GM18867 (cell line): ENCODE measurements around the gene PRAC2.
"Not testable (repeated sequence)": the region's sequence is repeated elsewhere in the genome, so short reads cannot be mapped to it uniquely, and the experiment has no call there.

Source experiments
- ATAC-seq: cut with Tn5 transposase; IDR thresholded peaks from one replicate; pipeline ENCODE4 v1.9.1; 2021; ENCODE audit warnings: mild to moderate bottlenecking, moderate library complexity; ENCODE audit not compliant: unreplicated experiment

PRAC2 gene

GRCh38 chr17:48722915-48723422 is at the start of gene PRAC2:
Gene PRAC2, plus strand, starts transcription at chr17:48723185. Its CDS starts 1,226 bp downstream, at chr17:48724411.
- no peak for ATAC-seq

GRCh38 chr17:48676963-48677558 is 45.9 kb upstream of the PRAC2 start:
- no peak for ATAC-seq

- ATAC-seq, result peak; percentile 61
Measured at GRCh38 chr17:48678141-48678971, 44.6 kb upstream of the PRAC2 start.

- ATAC-seq, result no peak
Measured at GRCh38 chr17:48679385-48680096, 43.4 kb upstream of the PRAC2 start.

GRCh38 chr17:48681609-48682008 is 41.4 kb upstream of the PRAC2 start:
- ATAC-seq, result no peak

- no peak for ATAC-seq
Measured at GRCh38 chr17:48690655-48691054, 32.3 kb upstream of the PRAC2 start.

- ATAC-seq, result no peak
Measured at GRCh38 chr17:48692049-48692448, 30.9 kb upstream of the PRAC2 start.

GRCh38 chr17:48693178-48693577 is 29.8 kb upstream of the PRAC2 start:
- no peak for ATAC-seq

GRCh38 chr17:48701864-48702532 is 21.0 kb upstream of the PRAC2 start:
- no peak for ATAC-seq

GRCh38 chr17:48704361-48705248 is 18.4 kb upstream of the PRAC2 start:
- ATAC-seq, result no peak

GRCh38 chr17:48711128-48711527 is 11.9 kb upstream of the PRAC2 start:
- no peak for ATAC-seq

- no peak for ATAC-seq
Measured at GRCh38 chr17:48715496-48716399, 7.2 kb upstream of the PRAC2 start.

GRCh38 chr17:48716549-48716948 is 6.4 kb upstream of the PRAC2 start:
- not testable (repeated sequence) for ATAC-seq

- no peak for ATAC-seq
Measured at GRCh38 chr17:48717367-48718226, 5.4 kb upstream of the PRAC2 start.

GRCh38 chr17:48718227-48718760 is 4.7 kb upstream of the PRAC2 start:
- ATAC-seq, result no peak

- ATAC-seq, result no peak
Measured at GRCh38 chr17:48718761-48719641, 4.0 kb upstream of the PRAC2 start.
